ENCODE data around the gene ERICH2.

- TF ChIP-seq SNAI2 (CRISPR knock-in tag; IDR thresholded peaks at IDR 0.05) (no peak), PATZ1 (CRISPR knock-in tag; IDR thresholded peaks at IDR 0.05; ENCODE audit: borderline replicate concordance) (no peak), ZFP30 (CRISPR knock-in tag; IDR thresholded peaks at IDR 0.05) (no peak), POU6F1 (CRISPR knock-in tag; IDR thresholded peaks at IDR 0.05; ENCODE audit: borderline replicate concordance, low read depth) (no peak), ARNTL (CRISPR knock-in tag; IDR thresholded peaks at IDR 0.05; ENCODE audit: borderline replicate concordance, low read depth) (no peak), ZC3H10 (CRISPR knock-in tag; IDR thresholded peaks at IDR 0.05) (no peak)
Measured at GRCh38 chr2:170813611-170814532, 43.7 kb downstream of the ERICH2 start.

Measured in SK-N-SH treated with all-trans-retinoic acid at 6 μM for 48 hours (cell line).